CD4-positive, alpha-beta T cell (primary cell): Measurements from ENCODE around the gene CDC37. TPM values are rescaled to one million over a fixed set of nuclear protein-coding genes. Genes with fewer than 3 reads are reported as not detected.

Experiments used
- ATAC-seq: fragments of 200-7000 bp; cut with Tn5 transposase; one replicate; pipeline ENCODE4 v1.10.0; 2022; ENCODE audit warnings: mild to moderate bottlenecking; ENCODE audit not compliant: poor library complexity
- CTCF ChIA-PET: fragments of 350-600 bp; sonication (Branson Sonifier 250); formaldehyde crosslinking; loops from one replicate; lab custom pipeline; 2021; ENCODE audit warnings: antibody characterized with exemption, inconsistent platforms; lab: Charles Lee
- POLR2A ChIA-PET: fragments of 350-600 bp; sonication (Branson Sonifier 250); formaldehyde crosslinking; loops from one replicate; lab custom pipeline; 2021; ENCODE audit warnings: antibody characterized with exemption, inconsistent platforms; lab: Charles Lee
- DNase-seq, 14 experiments: peaks; one replicate each; pipeline ENCODE4 v3.0.0-alpha.2; 2013 to 2020; ENCODE audit warnings: mixed read lengths in 2 of 14
- H3K27ac ChIP-seq, 2 donors: one replicate each; pipeline versions ENCODE4 v1.5.1 to v1.7.0; 2013; ENCODE audit warnings: low read length in 2 of 2, low read depth in 1 of 2, mild to moderate bottlenecking in 1 of 2
- H3K27me3 ChIP-seq, 2 experiments: 1 replicate in 1 of 2; 2 replicates in 1 of 2; pipeline versions ENCODE4 v1.6.1 to v1.7.0; 2013; ENCODE audit warnings: low read length in 2 of 2, control low read depth in 1 of 2, mild to moderate bottlenecking in 1 of 2, moderate library complexity in 1 of 2; ENCODE audit not compliant: insufficient read depth in 2 of 2, control insufficient read depth in 1 of 2
- H3K36me3 ChIP-seq: one replicate; pipeline ENCODE4 v1.6.1; 2013; ENCODE audit warnings: low read length, control low read depth; ENCODE audit not compliant: insufficient read depth
- H3K4me1 ChIP-seq: one replicate; pipeline ENCODE4 v1.6.1; 2013; ENCODE audit warnings: low read length, control low read depth; ENCODE audit not compliant: insufficient read depth
- H3K4me3 ChIP-seq: one replicate; pipeline ENCODE4 v1.5.1; 2013; ENCODE audit warnings: mild to moderate bottlenecking, low read length, moderate library complexity
- H3K9me3 ChIP-seq, 2 experiments: 1 replicate in 1 of 2; 2 replicates in 1 of 2; pipeline versions ENCODE4 v1.6.1 to v1.7.0; 2013; ENCODE audit warnings: low read length in 2 of 2, mild to moderate bottlenecking in 2 of 2, control low read depth in 1 of 2, moderate library complexity in 1 of 2; ENCODE audit not compliant: control insufficient read depth in 1 of 2, insufficient read depth in 1 of 2
- H3K27ac Mint-ChIP-seq: one replicate; pipeline ENCODE4 v1.8.0; 2020; ENCODE audit warnings: mixed read lengths
- H3K27me3 Mint-ChIP-seq: one replicate; pipeline ENCODE4 v1.8.0; 2021; ENCODE audit warnings: mixed read lengths
- H3K36me3 Mint-ChIP-seq: one replicate; pipeline ENCODE4 v1.8.0; 2021; ENCODE audit warnings: low read depth, mixed read lengths
- H3K4me1 Mint-ChIP-seq: one replicate; pipeline ENCODE4 v1.8.0; 2021; ENCODE audit warnings: low read depth, mixed read lengths
- H3K4me3 Mint-ChIP-seq: one replicate; pipeline ENCODE4 v1.8.0; 2020; ENCODE audit warnings: mild to moderate bottlenecking, mixed read lengths
- H3K9me3 Mint-ChIP-seq: one replicate; pipeline ENCODE4 v1.8.0; 2020; ENCODE audit warnings: mixed read lengths
- CTCF ChIP-seq: fragments of 200-600 bp; IDR thresholded peaks from one replicate; pipeline ENCODE4 v1.8.0; 2022; ENCODE audit warnings: antibody characterized with exemption, mild to moderate bottlenecking
- intact Hi-C, 2 experiments: fragments of 100-400 bp; cut with DNase I in 1 of 2; cut with micrococcal nuclease in 1 of 2; formaldehyde crosslinking; loops; one replicate each; pipeline versions ENCODE4 v1.15.1 to v1.9.0; 2023 to 2025; cut with DNase I, micrococcal nuclease
- total RNA-seq, 174 experiments: library from RNA in 2 of 174; stranded (reverse) in 2 of 174; gene quantifications; one replicate each; pipeline ENCODE4 v1.2.3 and lab custom pipeline; 2021 to 2026

The CDC37 gene
- total RNA-seq, 2 experiments from 2014 or later = 162 to 164 TPM

GRCh38 chr19:10362259-10362658, 41.1 kb downstream of the CDC37 start:
- ChIA-PET POLR2A (no interaction called here), CTCF (no interaction called here)
- Histone ChIP-seq H3K27me3 (no peaks in the 10 kb centered on the region), H3K36me3 (peaks cover 80% of the 10 kb centered on the region), H3K4me1 (no peaks in the 10 kb centered on the region), H3K27ac (no peak overlapping the region), H3K9me3 (no peaks in the 10 kb centered on the region), H3K4me3 (no peak overlapping the region)
- no peaks in the 10 kb centered on the region for H3K9me3 Mint-ChIP-seq
- no peak for TF ChIP-seq CTCF
- DNase-seq (no peak), ATAC-seq (no peak)
- intact Hi-C loops = no loop called here
- no peak overlapping the region for H3K4me3 Mint-ChIP-seq
- no peaks in the 10 kb centered on the region for H3K4me1 Mint-ChIP-seq
- no peaks in the 10 kb centered on the region for H3K27me3 Mint-ChIP-seq
- peaks cover 79% of the 10 kb centered on the region for H3K36me3 Mint-ChIP-seq
- no peak overlapping the region for H3K27ac Mint-ChIP-seq

GRCh38 chr19:10361569-10362011, 41.8 kb downstream of the CDC37 start:
- DNase-seq (no peak), ATAC-seq (no peak)
- Mint-ChIP-seq H3K36me3 (peaks cover 73% of the 10 kb centered on the region), H3K4me3 (no peak overlapping the region), H3K27ac (no peak overlapping the region), H3K27me3 (no peaks in the 10 kb centered on the region), H3K4me1 (no peaks in the 10 kb centered on the region), H3K9me3 (no peaks in the 10 kb centered on the region)
- CTCF ChIA-PET = no interaction called here
- intact Hi-C loops = no loop called here
- TF ChIP-seq CTCF = no peak
- Histone ChIP-seq H3K4me1 (no peaks in the 10 kb centered on the region), H3K27ac (no peak overlapping the region), H3K27me3 (no peaks in the 10 kb centered on the region), H3K9me3 (no peaks in the 10 kb centered on the region), H3K4me3 (no peak overlapping the region), H3K36me3 (peaks cover 78% of the 10 kb centered on the region)
- POLR2A ChIA-PET = no interaction called here

- Mint-ChIP-seq H3K4me3 (no peak overlapping the region), H3K9me3 (no peaks in the 10 kb centered on the region), H3K27ac (no peak overlapping the region), H3K27me3 (no peaks in the 10 kb centered on the region), H3K36me3 (peaks cover 71% of the 10 kb centered on the region), H3K4me1 (no peaks in the 10 kb centered on the region)
- intact Hi-C loops = loop anchor here in 1 of 2 experiments (10.0 kb wide), 1 partner anchor 1412 kb away; no protein-coding TSS in a partner anchor
- no peaks in the 10 kb centered on the region for H3K9me3 ChIP-seq
- ChIA-PET POLR2A (no interaction called here), CTCF (no interaction called here)
- ATAC-seq (no peak), DNase-seq (no peak)
- no peaks in the 10 kb centered on the region for H3K4me1 ChIP-seq
- H3K27me3 ChIP-seq = no peaks in the 10 kb centered on the region
- no peak overlapping the region for H3K27ac ChIP-seq
- TF ChIP-seq CTCF = no peak
- no peak overlapping the region for H3K4me3 ChIP-seq
- peaks cover 68% of the 10 kb centered on the region for H3K36me3 ChIP-seq
These were observed 46.9 kb downstream of the CDC37 start for GRCh38 chr19:10356431-10356830.
